ENCODE results near the gene CDSN.

The CDSN gene

GRCh38 chr6:31092238-31092637 is 28.0 kb downstream of the CDSN start:
- ATAC-seq = no peak
- TF ChIP-seq ZNF8 (CRISPR knock-in tag; IDR thresholded peaks at IDR 0.05) (no peak), TOX (CRISPR knock-in tag; IDR thresholded peaks at IDR 0.05; ENCODE audit: borderline replicate concordance) (no peak), PPARA (CRISPR knock-in tag; IDR thresholded peaks at IDR 0.05; ENCODE audit: borderline replicate concordance) (no peak), TSHZ2 (CRISPR knock-in tag; IDR thresholded peaks at IDR 0.05) (no peak), OSR1 (CRISPR knock-in tag; IDR thresholded peaks at IDR 0.05) (no peak), SNAI2 (CRISPR knock-in tag; IDR thresholded peaks at IDR 0.05) (no peak), ZNF565 (CRISPR knock-in tag; conservative IDR thresholded peaks at IDR 0.05; ENCODE audit: low read depth) (no peak), BACH2 (CRISPR knock-in tag; IDR thresholded peaks at IDR 0.05; ENCODE audit: borderline replicate concordance) (no peak), ZNF70 (CRISPR knock-in tag; IDR thresholded peaks at IDR 0.05) (no peak), PATZ1 (CRISPR knock-in tag; IDR thresholded peaks at IDR 0.05; ENCODE audit: borderline replicate concordance) (no peak), ZFP30 (CRISPR knock-in tag; IDR thresholded peaks at IDR 0.05) (no peak), ZC3H10 (CRISPR knock-in tag; IDR thresholded peaks at IDR 0.05) (no peak), RARB (CRISPR knock-in tag; IDR thresholded peaks at IDR 0.05) (no peak), CREB5 (CRISPR knock-in tag; IDR thresholded peaks at IDR 0.05; ENCODE audit: low read depth) (no peak), ISL1 (CRISPR knock-in tag; IDR thresholded peaks at IDR 0.05) (no peak), CSDC2 (CRISPR knock-in tag; IDR thresholded peaks at IDR 0.05) (no peak)

GRCh38 chr6:31091680-31092079 is 28.6 kb downstream of the CDSN start:
- TF ChIP-seq BACH2 (CRISPR knock-in tag; IDR thresholded peaks at IDR 0.05; ENCODE audit: borderline replicate concordance) (no peak), TSHZ2 (CRISPR knock-in tag; IDR thresholded peaks at IDR 0.05) (no peak)
- no peak for ATAC-seq

- ATAC-seq = no peak
- TF ChIP-seq ZFP3 (CRISPR knock-in tag; IDR thresholded peaks at IDR 0.05) (no peak), CREB5 (CRISPR knock-in tag; IDR thresholded peaks at IDR 0.05; ENCODE audit: low read depth) (no peak), TOX (CRISPR knock-in tag; IDR thresholded peaks at IDR 0.05; ENCODE audit: borderline replicate concordance) (no peak), SNAI2 (CRISPR knock-in tag; IDR thresholded peaks at IDR 0.05) (no peak), CSRNP3 (CRISPR knock-in tag; IDR thresholded peaks at IDR 0.05) (no peak), POU6F1 (CRISPR knock-in tag; IDR thresholded peaks at IDR 0.05; ENCODE audit: borderline replicate concordance, low read depth) (no peak), TCF4 (CRISPR knock-in tag; IDR thresholded peaks at IDR 0.05; ENCODE audit: borderline replicate concordance) (no peak), CSDC2 (CRISPR knock-in tag; IDR thresholded peaks at IDR 0.05) (no peak), ZNF565 (CRISPR knock-in tag; conservative IDR thresholded peaks at IDR 0.05; ENCODE audit: low read depth) (no peak), ZC3H10 (CRISPR knock-in tag; IDR thresholded peaks at IDR 0.05) (no peak), ESRRG (CRISPR knock-in tag; IDR thresholded peaks at IDR 0.05) (no peak), ZNF8 (CRISPR knock-in tag; IDR thresholded peaks at IDR 0.05) (no peak), GLIS3 (CRISPR knock-in tag; IDR thresholded peaks at IDR 0.05) (no peak), ZFP30 (CRISPR knock-in tag; IDR thresholded peaks at IDR 0.05) (no peak), OSR1 (CRISPR knock-in tag; IDR thresholded peaks at IDR 0.05) (no peak), BACH2 (CRISPR knock-in tag; IDR thresholded peaks at IDR 0.05; ENCODE audit: borderline replicate concordance) (no peak)
Observed at GRCh38 chr6:31090973-31091364, 29.3 kb downstream of the CDSN start.
